Progenitor cell of endocrine pancreas (in vitro differentiated cells): ENCODE data around the gene TMEM59. TPM values are rescaled to one million over a fixed set of nuclear protein-coding genes. Genes with fewer than 3 reads are reported as not detected.
"Not testable (repeated sequence)": the region's sequence is repeated elsewhere in the genome, so short reads cannot be mapped to it uniquely, and the experiment has no call there.

Source experiments
- DNase-seq: peaks from one replicate; pipeline ENCODE4 v3.0.0; 2021; ENCODE audit warnings: low spot score; ENCODE audit not compliant: unreplicated experiment
- H3K27ac Mint-ChIP-seq: 2 replicates; pipeline ENCODE4 v1.8.0; 2021; ENCODE audit warnings: mild to moderate bottlenecking, moderate library complexity, mixed read lengths
- H3K27me3 Mint-ChIP-seq: 2 replicates; pipeline ENCODE4 v1.8.0; 2021; ENCODE audit warnings: mixed read lengths
- H3K36me3 Mint-ChIP-seq: 2 replicates; pipeline ENCODE4 v1.8.0; 2022; ENCODE audit warnings: mixed read lengths; ENCODE audit not compliant: insufficient read depth
- H3K4me1 Mint-ChIP-seq: 2 replicates; pipeline ENCODE4 v1.8.0; 2021; ENCODE audit warnings: low read depth, mixed read lengths
- H3K4me3 Mint-ChIP-seq: 2 replicates; pipeline ENCODE4 v1.8.0; 2021; ENCODE audit warnings: low read depth, mild to moderate bottlenecking, moderate library complexity, mixed read lengths
- H3K9me3 Mint-ChIP-seq: 2 replicates; pipeline ENCODE4 v1.8.0; 2021; ENCODE audit warnings: low read depth, mixed read lengths
- total RNA-seq: library from RNA; stranded (reverse); gene quantifications from 2 replicates; pipeline ENCODE4 v1.2.1, GENCODE V29; 2021
- TF ChIP-seq, protein P1 (sequence below): fragments of 200-600 bp; sonication (generic); IDR thresholded peaks from one replicate; pipeline ENCODE4 v1.5.0; 2021; ENCODE audit warnings: antibody characterized with exemption, mild to moderate bottlenecking; ENCODE audit not compliant: unreplicated experiment

TMEM59 gene
- total RNA-seq, 1 donor from 2014 or later = 205 TPM

DNA sequence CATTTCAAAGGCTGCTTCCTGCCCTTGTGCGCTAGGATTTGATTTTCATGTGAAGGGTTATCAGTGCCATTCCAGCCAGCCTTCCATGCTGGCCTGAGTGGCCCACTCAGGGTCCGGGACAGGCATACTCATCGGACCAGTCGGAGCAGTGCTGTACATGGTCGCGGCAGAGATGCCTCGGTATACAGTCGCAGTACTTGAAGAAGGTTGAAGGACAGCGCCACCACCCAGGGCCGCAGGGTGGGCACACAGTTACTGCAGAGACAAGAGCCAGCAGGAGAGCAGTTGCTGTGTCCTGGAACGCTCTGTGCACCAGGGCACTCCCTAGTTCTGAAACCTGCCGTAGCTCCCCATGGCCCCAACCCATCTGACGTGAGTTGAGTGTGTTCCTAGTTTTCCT, 44.1 kb downstream of the TMEM59 start:
- Mint-ChIP-seq H3K4me3 (no peak overlapping the region), H3K36me3 (no peaks in the 10 kb centered on the region), H3K4me1 (peaks cover 3% of the 10 kb centered on the region), H3K27me3 (peaks cover 6% of the 10 kb centered on the region), H3K9me3 (peaks cover 3% of the 10 kb centered on the region), H3K27ac (no peak overlapping the region)
- TF ChIP-seq, protein P1, sequence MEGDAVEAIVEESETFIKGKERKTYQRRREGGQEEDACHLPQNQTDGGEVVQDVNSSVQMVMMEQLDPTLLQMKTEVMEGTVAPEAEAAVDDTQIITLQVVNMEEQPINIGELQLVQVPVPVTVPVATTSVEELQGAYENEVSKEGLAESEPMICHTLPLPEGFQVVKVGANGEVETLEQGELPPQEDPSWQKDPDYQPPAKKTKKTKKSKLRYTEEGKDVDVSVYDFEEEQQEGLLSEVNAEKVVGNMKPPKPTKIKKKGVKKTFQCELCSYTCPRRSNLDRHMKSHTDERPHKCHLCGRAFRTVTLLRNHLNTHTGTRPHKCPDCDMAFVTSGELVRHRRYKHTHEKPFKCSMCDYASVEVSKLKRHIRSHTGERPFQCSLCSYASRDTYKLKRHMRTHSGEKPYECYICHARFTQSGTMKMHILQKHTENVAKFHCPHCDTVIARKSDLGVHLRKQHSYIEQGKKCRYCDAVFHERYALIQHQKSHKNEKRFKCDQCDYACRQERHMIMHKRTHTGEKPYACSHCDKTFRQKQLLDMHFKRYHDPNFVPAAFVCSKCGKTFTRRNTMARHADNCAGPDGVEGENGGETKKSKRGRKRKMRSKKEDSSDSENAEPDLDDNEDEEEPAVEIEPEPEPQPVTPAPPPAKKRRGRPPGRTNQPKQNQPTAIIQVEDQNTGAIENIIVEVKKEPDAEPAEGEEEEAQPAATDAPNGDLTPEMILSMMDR = no peak
- no peak for DNase-seq

DNA sequence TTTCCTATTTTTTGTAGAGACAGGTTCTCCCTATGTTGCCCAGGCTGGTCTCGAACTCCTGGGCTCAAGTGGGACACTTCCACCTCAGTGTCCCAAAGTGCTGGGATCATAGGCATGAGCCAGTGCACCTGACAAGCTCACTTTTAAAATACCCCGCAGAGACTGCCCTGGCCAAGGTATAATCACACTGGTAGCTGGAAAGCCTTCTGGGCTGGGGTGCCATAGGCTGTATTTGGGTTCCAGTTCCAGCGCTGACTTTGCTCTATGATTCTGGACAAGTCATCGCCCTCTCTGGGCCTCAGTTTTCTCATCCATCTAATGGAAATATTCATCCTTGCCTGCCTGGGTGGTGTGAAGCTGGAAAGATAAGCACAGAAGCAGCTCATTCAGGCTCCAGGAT, 45.4 kb downstream of the TMEM59 start:
- TF ChIP-seq, protein P1 = no peak
- Mint-ChIP-seq H3K9me3 (peaks cover 6% of the 10 kb centered on the region), H3K4me1 (peaks cover 1% of the 10 kb centered on the region), H3K4me3 (no peak overlapping the region), H3K27me3 (peaks cover 6% of the 10 kb centered on the region), H3K36me3 (no peaks in the 10 kb centered on the region), H3K27ac (no peak overlapping the region)
- DNase-seq = no peak

DNA sequence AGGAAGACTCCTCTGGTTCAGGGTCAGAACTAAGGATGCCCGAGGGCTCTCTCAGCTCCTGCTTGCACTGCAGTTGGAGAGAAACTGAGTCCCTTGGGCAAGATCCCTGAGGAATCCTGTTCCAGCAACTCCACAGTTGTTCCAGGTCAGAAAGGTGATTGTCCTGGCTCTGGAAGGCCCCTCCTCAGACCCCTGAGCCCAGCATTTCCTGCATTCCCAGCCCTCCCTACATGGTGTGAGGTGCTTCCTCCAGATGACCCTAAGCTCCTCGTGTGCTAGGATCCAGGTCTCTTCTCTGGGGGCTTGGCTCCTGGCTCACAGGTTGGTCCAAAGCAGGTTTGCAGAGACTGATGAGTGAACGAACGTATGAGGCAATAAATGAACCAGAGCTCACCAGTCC, 46.5 kb downstream of the TMEM59 start:
- H3K4me3 Mint-ChIP-seq = no peak overlapping the region
- DNase-seq = no peak
- H3K27me3 Mint-ChIP-seq = peaks cover 6% of the 10 kb centered on the region
- TF ChIP-seq, protein P1 = no peak
- peaks cover 11% of the 10 kb centered on the region for H3K4me1 Mint-ChIP-seq
- H3K9me3 Mint-ChIP-seq = peaks cover 7% of the 10 kb centered on the region
- no peak overlapping the region for H3K27ac Mint-ChIP-seq
- no peaks in the 10 kb centered on the region for H3K36me3 Mint-ChIP-seq

DNA sequence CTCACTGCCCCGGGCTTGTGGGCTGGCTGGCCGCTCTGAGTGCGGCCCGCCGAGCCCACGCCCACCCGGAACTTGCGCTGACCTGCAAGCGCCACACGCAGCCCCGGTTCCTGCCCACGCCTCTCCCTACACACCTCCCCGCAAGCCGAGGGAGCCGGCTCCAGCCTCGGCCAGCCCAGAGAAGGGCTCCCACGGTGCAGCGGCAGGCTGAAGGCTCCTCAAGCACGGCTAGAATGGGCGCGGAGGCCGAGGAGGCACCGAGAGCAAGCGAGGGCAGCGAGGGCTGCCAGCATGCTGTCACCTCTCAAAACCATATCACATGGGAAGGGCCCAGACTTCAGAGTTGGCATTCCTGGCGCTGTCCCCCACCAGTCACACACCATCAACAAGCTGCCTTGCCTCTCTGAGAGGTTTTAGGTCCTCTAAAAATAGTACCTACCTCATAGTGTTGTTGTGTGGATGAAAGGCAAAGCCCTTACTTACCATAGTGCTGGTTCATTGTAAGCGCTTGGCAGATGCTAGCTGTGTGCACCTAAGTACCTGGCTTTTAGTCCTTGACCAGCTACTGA, 48.4 kb downstream of the TMEM59 start:
- TF ChIP-seq, protein P1 = no peak
- no peak overlapping the region for H3K4me3 Mint-ChIP-seq
- no peaks in the 10 kb centered on the region for H3K36me3 Mint-ChIP-seq
- H3K9me3 Mint-ChIP-seq = peaks cover 7% of the 10 kb centered on the region
- no peaks in the 10 kb centered on the region for H3K27me3 Mint-ChIP-seq
- peaks cover 14% of the 10 kb centered on the region for H3K4me1 Mint-ChIP-seq
- no peak for DNase-seq
- H3K27ac Mint-ChIP-seq = no peak overlapping the region

DNA sequence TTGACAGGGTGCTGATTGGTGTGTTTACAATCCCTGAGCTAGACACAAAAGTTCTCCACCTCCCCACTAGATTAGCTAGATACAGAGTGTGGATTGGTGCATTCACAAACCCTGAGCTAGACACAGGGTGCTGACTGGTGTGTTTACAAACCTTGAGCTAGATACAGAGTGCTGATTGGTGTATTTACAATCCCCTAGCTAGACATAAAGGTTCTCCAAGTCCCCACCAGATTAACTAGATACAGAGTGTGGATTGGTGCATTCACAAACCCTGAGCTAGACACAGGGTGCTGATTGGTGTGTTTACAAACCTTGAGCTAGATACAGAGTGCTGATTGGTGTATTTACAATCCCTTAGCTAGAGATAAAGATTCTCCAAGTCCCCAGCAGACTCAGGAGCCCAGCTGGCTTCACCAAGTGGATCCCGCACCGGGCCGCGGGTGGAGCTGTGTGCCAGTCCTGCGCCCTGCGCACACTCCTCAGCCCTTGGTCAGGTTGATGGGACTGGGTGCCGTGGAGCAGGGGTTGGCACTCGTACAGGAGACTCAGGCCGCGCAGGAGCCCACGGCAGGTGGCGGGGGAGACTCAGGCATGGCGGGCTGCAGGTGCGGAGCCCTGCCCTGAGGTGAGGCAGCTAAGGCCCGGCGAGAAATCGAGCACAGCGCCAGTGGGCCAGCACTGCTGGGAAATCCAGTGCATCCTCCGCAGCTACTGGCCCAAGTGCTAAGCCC, 49.1 kb downstream of the TMEM59 start:
- not testable (repeated sequence) for H3K27me3 Mint-ChIP-seq, H3K9me3 Mint-ChIP-seq, H3K36me3 Mint-ChIP-seq, H3K27ac Mint-ChIP-seq, H3K4me3 Mint-ChIP-seq, DNase-seq
- H3K4me1 Mint-ChIP-seq = peaks cover 14% of the 10 kb centered on the region

DNA sequence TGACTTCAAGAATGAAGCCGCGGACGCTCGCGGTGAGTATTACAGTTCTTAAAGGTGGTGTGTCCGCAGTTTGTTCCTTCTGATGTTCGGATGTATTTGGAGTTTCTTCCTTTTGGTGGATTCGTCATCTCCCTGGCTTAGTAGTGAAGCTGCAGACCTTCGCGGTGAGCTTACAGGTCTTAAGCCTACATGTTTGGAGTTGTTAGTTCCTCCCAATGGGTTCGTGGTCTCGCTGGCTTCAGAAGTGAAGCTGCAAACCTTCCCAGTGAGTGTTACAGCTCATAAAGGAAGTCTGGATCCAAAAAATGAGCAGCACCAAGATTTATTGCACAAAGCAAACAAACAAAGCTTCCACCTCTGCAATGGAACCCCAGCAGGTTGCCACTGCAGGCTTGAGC, 49.8 kb downstream of the TMEM59 start:
- DNase-seq = no peak
- Mint-ChIP-seq H3K27ac (no peak overlapping the region), H3K36me3 (no peaks in the 10 kb centered on the region), H3K4me3 (no peak overlapping the region), H3K27me3 (no peaks in the 10 kb centered on the region), H3K4me1 (peaks cover 14% of the 10 kb centered on the region), H3K9me3 (peaks cover 7% of the 10 kb centered on the region)
- TF ChIP-seq, protein P1 = no peak
